HG02610 (cell line): ENCODE measurements around the gene TTLL9.
"Not testable (repeated sequence)": the region's sequence is repeated elsewhere in the genome, so short reads cannot be mapped to it uniquely, and the experiment has no call there.

Experiments
- ATAC-seq: cut with Tn5 transposase; IDR thresholded peaks from one replicate; pipeline ENCODE4 v1.9.1; 2021; ENCODE audit warnings: mild to moderate bottlenecking, moderate library complexity; ENCODE audit not compliant: unreplicated experiment

The TTLL9 gene, protein sequence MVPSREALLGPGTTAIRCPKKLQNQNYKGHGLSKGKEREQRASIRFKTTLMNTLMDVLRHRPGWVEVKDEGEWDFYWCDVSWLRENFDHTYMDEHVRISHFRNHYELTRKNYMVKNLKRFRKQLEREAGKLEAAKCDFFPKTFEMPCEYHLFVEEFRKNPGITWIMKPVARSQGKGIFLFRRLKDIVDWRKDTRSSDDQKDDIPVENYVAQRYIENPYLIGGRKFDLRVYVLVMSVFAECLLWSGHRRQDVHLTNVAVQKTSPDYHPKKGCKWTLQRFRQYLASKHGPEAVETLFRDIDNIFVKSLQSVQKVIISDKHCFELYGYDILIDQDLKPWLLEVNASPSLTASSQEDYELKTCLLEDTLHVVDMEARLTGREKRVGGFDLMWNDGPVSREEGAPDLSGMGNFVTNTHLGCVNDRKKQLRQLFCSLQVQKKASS

DNA sequence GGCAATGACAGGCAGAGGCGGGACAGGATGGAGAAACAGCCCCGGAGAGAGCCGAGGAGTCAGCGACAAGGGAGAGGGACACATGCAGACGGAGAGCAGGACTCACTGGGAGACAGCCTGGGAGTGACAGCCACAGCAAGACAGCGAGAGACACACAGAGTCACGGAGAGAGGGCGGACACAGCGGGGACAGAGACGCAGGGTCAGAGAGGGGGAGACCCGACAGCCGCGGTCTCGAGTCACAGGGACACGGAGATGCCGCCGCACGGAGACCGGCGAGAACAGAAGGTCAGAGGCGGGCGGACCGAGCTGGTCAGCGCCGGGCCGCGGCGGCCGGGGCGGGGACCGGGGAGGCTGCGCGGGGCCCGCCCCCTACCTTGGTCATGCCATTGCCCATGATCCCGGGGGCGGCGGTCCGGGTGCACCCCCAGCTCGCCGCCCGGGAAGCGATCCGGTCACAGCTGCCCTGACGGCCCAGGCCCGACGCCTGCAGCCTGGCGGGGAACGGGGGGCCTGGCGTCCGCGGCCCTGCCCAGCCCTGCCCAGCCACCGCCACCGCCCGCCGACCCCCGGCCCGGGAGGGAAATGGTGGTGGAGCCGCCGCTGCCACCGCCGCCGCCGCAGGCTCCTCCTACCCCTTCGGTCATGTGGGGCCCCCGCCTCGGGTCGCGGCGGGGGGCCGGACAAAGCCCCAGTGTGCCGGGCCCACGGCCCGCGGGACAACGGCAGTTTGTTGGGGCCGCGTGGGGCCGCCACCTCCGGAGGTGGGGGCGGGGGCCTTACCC is at the start of gene TTLL9, which contains the start of gene DUSP15:
Gene TTLL9, plus strand, starts transcription at position 693 of the 784 bp plus-strand sequence. CDS start 493 bp downstream, outside the sequence.
Gene DUSP15, minus strand, starts transcription at position 586 of the 784 bp plus-strand sequence. Its CDS starts 190 bp downstream, at position 396.
- no peak for ATAC-seq

DNA sequence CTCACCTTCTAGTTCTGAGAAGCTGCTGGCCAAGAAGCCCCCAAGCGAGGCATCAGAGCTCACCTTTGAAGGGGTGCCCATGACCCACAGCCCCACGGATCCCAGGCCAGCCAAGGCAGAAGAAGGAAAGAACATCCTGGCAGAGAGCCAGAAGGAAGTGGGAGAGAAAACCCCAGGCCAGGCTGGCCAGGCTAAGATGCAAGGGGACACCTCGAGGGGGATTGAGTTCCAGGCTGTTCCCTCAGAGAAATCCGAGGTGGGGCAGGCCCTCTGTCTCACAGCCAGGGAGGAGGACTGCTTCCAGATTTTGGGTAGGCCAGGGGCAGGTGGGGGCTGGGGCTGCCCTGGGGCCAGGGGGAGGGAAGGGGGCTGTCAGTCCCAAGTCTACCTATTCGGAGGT is 49.0 kb upstream of the TTLL9 start:
- no peak for ATAC-seq

DNA sequence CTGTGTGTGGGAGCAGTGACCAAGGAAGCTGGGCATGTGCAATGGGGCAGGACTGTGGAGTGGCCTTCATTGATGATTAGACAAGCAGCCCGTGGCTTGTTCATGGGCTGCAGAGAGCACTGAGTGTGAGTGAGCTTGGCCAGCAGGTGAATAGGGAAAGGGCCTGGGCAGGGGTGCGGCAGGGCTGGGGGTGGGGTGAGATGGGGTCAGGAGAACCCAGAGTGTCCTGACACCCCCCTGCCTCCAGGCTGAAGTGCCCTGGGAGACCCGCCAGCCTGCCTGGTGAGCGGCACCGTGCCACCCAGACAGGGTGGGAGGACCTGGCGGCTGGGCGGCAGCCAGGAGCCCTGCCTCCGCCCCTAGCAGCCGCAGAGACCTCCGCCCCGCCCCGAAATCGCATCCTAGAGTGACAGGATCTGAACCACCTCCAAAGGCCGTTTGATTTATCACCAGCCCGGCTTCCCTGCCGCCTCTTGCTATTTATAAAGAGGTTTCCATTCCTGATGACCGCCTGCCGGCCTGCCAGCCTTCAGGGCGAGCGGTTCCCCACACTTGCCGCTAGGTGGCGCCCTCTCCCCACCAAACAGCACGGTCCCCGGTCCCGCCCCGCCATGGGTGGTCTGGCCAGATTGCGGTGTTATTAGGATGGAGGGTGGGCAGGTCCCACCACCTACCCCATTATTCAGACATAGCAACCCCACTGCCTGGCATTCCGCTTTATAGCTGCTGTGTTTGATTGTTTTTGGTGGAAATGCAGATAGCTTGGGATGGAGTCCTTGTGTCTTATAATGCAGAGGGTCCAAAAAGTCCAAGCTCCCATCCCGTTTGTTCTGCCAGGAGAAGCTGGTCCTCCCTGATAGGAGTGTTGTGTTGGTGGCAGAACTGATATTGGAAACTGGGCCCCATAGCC is 47.8 kb upstream of the TTLL9 start:
- peak; percentile 69 for ATAC-seq

DNA sequence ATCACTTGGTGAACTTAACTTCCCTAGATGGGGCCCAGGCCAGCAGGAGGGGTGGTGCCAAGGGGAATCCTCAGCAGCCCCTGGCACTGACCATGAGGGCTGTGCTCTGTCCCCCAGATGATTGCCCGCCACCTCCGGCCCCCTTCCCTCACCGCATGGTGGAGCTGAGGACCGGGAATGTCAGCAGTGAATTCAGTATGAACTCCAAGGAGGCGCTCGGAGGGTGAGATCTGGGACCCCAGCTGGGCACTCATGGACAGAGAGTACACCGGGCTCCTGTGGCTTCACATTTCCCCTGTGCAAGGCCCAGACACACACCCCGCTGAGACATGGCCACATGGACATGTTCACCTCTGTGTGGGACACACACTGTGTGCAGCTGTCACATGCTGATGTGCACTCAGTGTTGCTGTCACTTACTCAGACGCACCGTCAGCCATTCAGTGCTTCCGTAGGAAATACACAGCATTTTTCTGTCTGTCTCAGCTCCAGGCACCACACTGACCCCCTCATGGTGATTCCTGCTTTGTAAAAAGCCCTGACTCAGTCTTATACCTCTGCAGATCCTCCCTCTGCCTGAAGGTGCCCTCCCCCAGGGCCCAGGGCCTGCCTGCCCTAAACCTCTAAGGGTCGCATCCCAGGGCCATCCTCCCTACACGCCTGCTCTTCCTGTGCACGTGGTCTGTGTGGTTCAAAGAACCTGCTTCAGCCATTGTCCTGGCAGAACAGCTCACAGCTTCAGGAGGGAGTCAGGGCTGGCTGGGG is 46.9 kb upstream of the TTLL9 start:
- no peak for ATAC-seq

DNA sequence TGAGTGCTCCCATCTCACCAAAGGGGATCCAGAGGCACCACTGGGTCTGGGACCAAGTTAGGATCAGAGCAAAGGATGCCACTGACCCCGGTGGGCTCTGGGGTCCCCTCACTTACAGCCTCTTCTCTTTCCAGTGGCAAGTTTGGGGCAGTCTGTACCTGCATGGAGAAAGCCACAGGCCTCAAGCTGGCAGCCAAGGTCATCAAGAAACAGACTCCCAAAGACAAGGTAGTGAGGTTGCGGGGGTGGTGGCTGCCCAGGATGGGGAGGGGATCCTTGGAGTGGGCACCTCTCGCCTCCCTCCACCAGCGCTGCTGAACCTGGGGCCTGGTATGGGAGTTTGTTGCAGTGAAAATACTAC is 46.3 kb upstream of the TTLL9 start:
- ATAC-seq = no peak

DNA sequence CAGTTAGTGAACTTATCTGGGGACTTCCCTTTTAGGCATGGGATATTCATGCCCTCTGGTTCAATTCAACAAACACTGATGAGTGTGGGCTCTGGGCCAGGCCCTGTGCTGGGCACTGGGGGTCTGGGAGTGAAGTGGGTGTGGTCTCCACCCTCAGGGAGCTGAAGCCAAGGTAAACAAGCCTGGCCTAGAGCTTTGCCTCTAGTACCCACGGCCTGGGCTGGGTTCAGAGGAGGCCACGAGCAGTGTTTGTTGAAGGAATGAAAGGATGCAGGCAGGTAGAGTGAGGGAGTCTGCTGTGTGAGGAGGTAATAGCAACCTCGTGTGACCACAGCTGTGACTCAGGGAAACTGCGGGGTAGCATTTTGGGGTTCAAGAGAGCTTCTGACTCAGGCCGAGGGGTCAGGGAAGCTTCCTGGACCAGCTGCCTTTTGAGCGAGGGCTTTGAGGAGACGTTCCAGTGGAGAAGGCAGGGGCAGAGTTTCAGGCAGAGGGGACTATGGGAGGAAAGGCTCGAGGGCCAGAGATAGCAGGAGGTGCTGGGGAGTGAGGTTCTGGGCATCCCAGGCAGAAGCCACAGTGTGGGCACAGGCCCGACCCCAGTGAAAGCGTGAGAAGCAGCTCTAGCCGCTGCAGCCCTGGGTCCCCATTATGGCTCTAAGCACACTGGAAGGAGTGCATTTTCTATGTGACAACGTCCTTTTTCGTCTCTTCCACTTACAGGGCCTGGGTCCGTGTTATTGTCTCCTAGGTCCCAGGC is 45.7 kb upstream of the TTLL9 start:
- ATAC-seq = no peak

DNA sequence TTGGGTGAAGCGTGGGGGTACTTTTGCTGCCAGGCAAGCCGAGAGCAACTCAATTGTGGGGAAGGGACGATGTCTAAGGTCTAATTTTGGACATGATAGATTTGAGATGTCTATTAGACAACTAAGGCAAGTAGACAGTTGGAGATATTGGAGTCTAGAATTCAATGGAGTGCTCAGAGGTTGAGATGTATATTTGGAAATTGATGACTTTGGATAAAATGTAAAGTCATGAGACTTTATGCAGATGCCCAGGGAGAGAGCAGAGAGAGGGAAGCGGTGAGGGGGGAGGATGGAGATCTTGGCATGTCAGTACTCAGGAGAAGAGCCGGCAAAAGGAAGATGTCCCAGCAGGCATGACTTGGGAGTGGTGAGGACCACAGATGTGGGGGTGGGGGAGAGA is 44.4 kb upstream of the TTLL9 start:
- no peak for ATAC-seq

DNA sequence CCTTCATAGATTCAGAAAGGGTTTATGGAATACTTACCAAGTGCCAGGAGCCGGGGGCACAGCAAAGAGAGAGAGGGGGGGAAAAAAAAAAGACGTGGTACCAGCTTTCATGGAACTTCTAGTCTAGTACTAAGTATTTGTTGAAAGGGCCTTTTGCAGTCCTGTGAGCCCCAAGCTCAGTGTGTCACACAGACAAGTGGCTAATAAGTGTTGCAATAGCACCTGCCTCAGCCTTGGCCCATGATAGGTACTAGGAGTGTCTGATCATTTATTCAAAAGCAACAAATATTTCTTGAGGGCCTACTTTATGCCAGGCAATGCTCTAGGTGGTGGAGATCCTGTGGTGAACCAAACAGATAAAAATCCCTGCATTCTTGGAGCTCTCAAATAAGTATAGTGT is 43.4 kb upstream of the TTLL9 start:
- no peak for ATAC-seq

DNA sequence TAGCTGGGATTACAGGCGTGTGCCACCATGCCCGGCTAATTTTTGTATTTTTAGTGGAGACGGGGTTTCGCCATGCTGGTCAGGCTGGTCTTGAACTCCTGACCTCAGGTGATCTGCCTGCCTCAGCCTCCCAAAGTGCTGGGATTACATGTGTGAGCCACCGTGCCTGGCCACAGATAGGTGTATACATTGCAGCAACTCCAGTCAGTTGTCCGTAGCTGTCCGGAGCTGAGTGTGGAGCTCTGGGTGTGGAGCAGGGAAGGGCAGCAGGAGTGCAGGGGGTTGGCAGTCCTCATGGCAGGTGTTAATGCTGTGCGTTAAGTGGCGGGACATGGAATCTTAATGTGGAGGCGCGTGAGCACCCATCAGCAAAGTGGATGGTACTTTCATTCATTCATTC is 42.4 kb upstream of the TTLL9 start:
- ATAC-seq = not testable (repeated sequence)

DNA sequence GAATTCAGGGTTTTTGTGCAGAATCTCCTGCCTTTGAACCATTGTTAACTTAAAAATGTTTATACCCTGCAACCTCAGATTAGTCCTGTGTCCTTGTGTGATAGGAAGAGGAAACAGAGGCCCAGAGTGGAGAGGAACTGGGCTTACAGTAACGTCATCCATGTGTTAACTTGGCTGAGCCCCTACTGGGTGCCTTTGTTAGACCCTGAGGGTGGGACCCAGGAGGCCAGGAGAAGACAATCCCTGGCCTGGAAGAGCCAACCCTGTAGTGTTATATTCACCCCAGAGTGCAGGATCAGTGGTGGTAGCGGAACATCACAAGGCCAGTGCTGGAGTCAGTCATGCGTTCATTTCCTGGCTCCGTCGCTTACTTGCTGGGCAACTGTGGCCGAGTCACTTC is 40.7 kb upstream of the TTLL9 start:
- ATAC-seq = no peak

DNA sequence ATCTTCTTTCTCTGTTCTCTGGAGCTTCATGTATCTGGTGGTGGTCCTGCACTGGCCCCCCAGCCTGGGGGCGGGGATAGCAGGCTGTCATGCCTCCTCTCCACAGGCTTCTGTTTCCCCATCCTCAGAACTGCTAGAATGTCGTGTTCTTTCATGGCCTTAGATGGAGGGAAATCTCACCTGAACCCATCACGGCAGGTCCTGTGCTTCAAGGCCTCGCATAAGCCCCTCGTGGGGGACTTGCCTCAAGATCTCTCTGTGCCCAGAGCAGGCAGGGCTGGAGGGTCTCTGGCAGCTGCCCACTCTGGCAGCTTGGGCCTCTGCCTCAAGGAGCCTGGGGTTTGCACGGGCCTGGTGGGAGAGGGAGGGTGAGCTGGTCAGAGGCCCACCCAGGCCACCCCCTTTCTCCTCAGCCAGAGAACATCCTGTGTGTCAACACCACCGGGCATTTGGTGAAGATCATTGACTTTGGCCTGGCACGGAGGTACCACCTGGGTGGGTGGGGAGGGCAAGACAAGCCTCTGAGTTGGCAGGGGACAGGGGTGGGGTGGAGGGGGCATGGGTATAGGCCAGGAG is 39.9 kb upstream of the TTLL9 start:
- no peak for ATAC-seq

DNA sequence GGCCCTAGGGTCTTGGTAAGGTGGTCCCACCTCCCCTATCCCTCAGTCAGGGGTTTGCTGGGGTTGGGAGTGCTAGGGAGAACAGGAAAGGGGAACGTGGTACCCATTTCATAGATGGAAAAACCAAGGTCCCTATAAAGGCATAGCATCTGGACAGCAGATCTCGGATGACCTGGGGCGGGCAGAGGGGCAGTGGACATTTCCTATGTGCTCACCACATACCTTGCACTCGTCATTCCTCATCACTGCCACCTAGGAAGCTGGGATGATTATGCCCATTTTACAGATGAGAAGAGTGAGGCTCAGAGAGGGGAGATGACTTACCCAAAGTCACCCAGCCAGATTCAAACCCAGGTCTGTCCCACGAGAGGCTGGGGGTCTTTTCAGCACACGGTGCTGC is 39.2 kb upstream of the TTLL9 start:
- no peak for ATAC-seq

DNA sequence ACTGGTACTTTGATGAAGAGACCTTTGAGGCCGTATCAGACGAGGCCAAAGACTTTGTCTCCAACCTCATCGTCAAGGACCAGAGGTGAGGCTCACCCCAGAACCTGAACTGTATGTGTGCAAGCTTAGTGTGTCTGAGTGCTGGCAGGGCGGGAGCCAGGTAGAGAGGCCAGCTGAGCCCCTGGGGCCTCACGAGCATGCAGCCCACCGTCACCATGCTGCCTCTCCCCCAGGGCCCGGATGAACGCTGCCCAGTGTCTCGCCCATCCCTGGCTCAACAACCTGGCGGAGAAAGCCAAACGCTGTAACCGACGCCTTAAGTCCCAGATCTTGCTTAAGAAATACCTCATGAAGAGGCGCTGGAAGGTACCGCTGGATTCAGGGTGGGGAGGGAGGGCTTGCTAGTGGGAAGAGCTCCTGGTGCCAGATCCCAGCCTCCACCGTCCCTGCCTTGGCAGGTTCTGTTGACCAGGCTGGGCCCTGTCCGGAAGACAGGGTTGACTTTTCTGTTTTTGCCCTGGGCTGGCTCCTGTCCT is 38.6 kb upstream of the TTLL9 start:
- ATAC-seq = no peak

DNA sequence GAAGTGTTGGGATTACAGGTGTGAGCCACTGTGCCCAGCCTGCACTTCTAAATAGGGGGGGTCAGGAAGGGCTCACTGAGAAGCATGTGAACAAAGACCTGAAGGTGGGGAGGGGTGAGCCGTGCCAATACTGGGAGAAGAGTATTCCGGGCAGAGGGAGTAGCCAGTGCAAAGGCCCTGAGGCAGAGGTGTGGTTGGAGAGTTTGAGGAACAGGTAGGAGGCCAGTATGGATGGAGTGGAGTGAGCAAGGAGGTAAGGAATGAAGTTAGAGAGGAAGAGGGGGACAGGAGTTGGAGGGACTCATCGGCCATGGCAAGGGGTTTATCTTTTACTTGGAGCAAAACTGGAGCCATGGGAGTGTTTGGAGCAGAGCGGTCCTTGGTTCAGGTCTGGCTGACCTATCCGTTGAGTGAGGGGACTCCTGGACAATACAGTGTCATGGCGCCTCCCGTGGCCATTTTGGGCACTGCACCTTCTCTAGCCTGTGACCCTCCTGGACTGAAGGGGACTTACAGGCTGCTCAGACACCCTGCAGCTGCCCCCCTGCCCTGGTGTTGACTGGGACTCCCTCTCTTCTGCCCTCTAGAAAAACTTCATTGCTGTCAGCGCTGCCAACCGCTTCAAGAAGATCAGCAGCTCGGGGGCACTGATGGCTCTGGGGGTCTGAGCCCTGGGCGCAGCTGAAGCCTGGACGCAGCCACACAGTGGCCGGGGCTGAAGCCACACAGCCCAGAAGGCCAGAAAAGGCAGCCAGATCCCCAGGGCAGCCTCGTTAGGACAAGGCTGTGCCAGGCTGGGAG is 37.1 kb upstream of the TTLL9 start:
- ATAC-seq = no peak

DNA sequence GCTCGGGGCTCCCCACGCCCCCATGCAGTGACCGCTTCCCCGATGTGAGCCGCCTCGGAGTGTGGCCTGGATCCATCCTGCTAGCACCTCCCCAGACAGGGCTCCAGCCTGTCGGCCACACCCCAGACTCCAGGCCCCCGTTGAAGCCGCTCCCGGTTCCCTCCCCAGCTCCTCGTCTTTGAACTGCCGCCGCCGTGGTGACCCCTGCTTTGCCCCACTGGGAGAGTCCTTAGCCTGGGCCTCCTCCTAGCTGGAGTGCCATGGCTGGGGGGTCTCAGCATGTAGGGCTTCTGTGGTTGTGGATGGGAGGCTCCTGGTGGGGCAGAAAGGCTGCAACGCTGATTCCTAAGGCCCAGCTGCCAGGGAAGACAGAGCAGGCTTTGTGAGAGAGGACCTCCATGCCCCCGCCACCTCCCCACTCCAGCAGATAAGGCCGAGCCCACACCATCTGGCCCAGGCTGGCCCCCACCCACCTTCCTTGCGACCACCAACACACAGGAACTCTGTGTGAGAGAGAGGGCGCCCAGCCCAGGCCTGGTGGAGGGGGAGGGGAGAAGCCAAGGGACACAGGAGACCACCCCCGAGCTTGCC is 36.4 kb upstream of the TTLL9 start:
- ATAC-seq = no peak

DNA sequence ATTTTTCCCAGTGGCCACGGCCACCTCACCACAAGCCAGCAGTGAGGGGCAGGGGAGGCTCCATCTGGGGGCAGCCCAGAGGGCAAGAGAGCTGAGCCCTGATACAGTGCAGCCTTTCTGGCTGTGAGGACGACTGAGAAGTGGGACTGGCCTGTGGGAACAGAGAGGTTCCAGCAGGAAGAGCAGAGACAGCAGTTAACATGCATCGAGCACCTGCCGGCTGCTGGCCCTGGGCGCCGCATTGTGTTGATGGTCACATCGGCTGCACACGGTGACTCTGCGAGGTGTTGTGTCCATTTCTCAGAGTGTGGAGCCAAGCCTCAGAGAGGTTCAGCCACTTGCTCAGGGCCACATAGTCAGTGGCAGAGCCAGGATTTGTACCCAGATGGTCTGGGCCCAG is 34.9 kb upstream of the TTLL9 start:
- ATAC-seq = no peak

DNA sequence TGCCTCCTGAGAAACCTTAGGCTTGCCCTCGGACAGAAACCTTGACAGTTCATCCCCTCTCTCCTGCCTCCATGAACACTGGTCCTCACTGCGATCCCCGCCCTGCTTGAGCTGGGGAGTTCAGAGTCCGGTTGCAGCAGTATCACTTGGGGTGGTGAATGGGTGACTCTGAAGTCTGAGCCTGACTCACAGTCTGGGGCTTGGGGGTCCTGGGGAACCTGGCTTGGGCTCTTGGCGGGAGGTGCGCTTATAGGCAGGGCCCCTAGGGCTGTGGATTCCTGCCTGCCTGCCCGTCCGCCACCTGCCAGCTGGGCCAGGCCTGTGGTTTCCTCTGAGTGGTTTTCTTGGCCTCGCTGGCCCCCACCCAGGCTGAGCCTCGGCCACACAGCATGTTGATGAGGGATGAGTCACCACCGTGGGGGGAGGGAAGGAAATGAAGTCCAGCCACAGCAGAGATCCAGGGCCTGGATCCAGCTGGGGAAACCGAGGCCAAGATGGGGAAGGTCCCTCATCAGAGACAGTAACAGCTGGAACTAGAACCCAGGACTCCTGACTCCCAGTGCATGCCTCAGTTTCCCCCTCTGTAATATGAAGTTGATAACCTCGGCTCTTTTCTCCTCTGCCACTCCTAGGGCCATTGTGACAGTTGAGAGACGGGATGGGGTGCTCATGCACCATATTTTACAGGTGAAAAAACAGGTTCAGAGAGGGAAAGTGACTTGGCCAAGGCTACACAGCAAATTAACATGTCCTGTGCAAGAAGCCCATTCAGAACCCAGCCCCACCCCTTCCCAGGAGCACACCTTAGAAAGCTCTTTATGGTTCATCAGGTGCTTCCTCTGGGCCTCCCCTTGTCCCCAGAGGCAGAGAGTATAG is 34.2 kb upstream of the TTLL9 start:
- peak; percentile 73 for ATAC-seq
